ENCODE results near the gene EZH1. TPM values are rescaled to one million over a fixed set of nuclear protein-coding genes. Genes with fewer than 3 reads are reported as not detected.

The EZH1 gene
- total RNA-seq, 1 experiment from 2014 or later: 22.4 TPM

GRCh38 chr17:42792545-42792944 is 47.7 kb upstream of the EZH1 start (continued):
- TF ChIP-seq ZNF425 (CRISPR knock-in tag; conservative IDR thresholded peaks at IDR 0.05): no peak
- TF ChIP-seq CTCF (IDR thresholded peaks at IDR 0.05): no peak
- TF ChIP-seq NR2C2 (CRISPR knock-in tag; IDR thresholded peaks at IDR 0.05): no peak
- TF ChIP-seq NFE2L1 (CRISPR knock-in tag; IDR thresholded peaks at IDR 0.05): no peak
- TF ChIP-seq ZNF423 (CRISPR knock-in tag; IDR thresholded peaks at IDR 0.05): no peak
- no peak for TF ChIP-seq ZBTB21 (CRISPR knock-in tag; IDR thresholded peaks at IDR 0.05; ENCODE audit: borderline replicate concordance)
- TF ChIP-seq, protein P1, sequence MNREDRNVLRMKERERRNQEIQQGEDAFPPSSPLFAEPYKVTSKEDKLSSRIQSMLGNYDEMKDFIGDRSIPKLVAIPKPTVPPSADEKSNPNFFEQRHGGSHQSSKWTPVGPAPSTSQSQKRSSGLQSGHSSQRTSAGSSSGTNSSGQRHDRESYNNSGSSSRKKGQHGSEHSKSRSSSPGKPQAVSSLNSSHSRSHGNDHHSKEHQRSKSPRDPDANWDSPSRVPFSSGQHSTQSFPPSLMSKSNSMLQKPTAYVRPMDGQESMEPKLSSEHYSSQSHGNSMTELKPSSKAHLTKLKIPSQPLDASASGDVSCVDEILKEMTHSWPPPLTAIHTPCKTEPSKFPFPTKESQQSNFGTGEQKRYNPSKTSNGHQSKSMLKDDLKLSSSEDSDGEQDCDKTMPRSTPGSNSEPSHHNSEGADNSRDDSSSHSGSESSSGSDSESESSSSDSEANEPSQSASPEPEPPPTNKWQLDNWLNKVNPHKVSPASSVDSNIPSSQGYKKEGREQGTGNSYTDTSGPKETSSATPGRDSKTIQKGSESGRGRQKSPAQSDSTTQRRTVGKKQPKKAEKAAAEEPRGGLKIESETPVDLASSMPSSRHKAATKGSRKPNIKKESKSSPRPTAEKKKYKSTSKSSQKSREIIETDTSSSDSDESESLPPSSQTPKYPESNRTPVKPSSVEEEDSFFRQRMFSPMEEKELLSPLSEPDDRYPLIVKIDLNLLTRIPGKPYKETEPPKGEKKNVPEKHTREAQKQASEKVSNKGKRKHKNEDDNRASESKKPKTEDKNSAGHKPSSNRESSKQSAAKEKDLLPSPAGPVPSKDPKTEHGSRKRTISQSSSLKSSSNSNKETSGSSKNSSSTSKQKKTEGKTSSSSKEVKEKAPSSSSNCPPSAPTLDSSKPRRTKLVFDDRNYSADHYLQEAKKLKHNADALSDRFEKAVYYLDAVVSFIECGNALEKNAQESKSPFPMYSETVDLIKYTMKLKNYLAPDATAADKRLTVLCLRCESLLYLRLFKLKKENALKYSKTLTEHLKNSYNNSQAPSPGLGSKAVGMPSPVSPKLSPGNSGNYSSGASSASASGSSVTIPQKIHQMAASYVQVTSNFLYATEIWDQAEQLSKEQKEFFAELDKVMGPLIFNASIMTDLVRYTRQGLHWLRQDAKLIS (CRISPR knock-in tag; IDR thresholded peaks at IDR 0.05; ENCODE audit: borderline replicate concordance): no peak
- TF ChIP-seq ERG (CRISPR knock-in tag; IDR thresholded peaks at IDR 0.05): no peak

DNA sequence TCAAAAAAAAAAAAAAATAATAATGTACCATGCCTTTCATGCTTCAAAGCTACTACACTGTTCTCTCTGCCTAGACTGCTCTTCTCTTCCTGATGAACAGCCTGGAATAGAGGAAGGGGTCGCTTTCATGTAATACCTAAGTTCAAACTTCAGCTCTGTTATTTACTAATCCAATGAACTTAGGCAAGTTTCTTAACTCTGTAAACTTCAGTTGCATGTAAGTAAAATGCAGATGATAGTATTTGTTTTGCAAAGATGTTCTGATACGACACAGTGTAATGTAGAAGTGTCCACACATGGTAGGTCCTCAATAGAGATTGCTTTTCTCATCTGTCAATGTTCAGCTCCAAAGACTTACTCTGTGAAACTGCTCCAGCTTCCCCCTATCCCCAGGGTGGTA is 47.1 kb upstream of the EZH1 start:
- ChIA-PET POLR2A (no interaction called here), CTCF (no interaction called here)
- Mint-ChIP-seq H3K4me3 (no peak overlapping the region), H3K27me3 (ENCODE audit: low read depth) (peaks cover 33% of the 10 kb centered on the region), H3K36me3 (peaks cover 4% of the 10 kb centered on the region; the same call in 1 of the 2 replicates), H3K4me1 (no peaks in the 10 kb centered on the region), H3K27ac (no peak overlapping the region), H3K9me3 (no peaks in the 10 kb centered on the region)
- TF ChIP-seq NR2C2 (CRISPR knock-in tag; IDR thresholded peaks at IDR 0.05) (no peak), KAT7 (CRISPR knock-in tag; IDR thresholded peaks at IDR 0.05; ENCODE audit: borderline replicate concordance) (no peak), ZNF232 (CRISPR knock-in tag; IDR thresholded peaks at IDR 0.05) (no peak), PRRX2 (CRISPR knock-in tag; IDR thresholded peaks at IDR 0.05) (no peak), GTF2I (CRISPR knock-in tag; conservative IDR thresholded peaks at IDR 0.05) (no peak), TCF7 (CRISPR knock-in tag; IDR thresholded peaks at IDR 0.05; ENCODE audit: low read depth) (no peak), MXD4 (CRISPR knock-in tag; IDR thresholded peaks at IDR 0.05; ENCODE audit: borderline replicate concordance) (no peak), FOXP4 (CRISPR knock-in tag; IDR thresholded peaks at IDR 0.05) (no peak), CREM (CRISPR knock-in tag; IDR thresholded peaks at IDR 0.05) (no peak), JAZF1 (CRISPR knock-in tag; IDR thresholded peaks at IDR 0.05) (no peak), FOXJ3 (CRISPR knock-in tag; IDR thresholded peaks at IDR 0.05; ENCODE audit: borderline replicate concordance) (no peak), ZNF121 (CRISPR knock-in tag; IDR thresholded peaks at IDR 0.05) (no peak), ZNF423 (CRISPR knock-in tag; IDR thresholded peaks at IDR 0.05) (no peak), MYBL2 (CRISPR knock-in tag; IDR thresholded peaks at IDR 0.05) (no peak)
- TF ChIP-seq, protein P2, sequence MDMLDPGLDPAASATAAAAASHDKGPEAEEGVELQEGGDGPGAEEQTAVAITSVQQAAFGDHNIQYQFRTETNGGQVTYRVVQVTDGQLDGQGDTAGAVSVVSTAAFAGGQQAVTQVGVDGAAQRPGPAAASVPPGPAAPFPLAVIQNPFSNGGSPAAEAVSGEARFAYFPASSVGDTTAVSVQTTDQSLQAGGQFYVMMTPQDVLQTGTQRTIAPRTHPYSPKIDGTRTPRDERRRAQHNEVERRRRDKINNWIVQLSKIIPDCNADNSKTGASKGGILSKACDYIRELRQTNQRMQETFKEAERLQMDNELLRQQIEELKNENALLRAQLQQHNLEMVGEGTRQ (CRISPR knock-in tag; IDR thresholded peaks at IDR 0.05): no peak
- TF ChIP-seq, protein P1 (CRISPR knock-in tag; IDR thresholded peaks at IDR 0.05; ENCODE audit: borderline replicate concordance): no peak
- no peak for DNase-seq (ENCODE audit: low spot score)
- ATAC-seq: no peak

Measured in WTC11 (cell line).